GM19193 (cell line): ENCODE measurements around the gene UTF1.

Experiments
- POLR2A ChIP-seq: IDR thresholded peaks from 4 replicates; pipeline ENCODE4 v1.6.1; 2011; ENCODE audit not compliant: insufficient read depth, insufficient read length; ENCODE audit errors: extremely low read depth

Gene UTF1

DNA sequence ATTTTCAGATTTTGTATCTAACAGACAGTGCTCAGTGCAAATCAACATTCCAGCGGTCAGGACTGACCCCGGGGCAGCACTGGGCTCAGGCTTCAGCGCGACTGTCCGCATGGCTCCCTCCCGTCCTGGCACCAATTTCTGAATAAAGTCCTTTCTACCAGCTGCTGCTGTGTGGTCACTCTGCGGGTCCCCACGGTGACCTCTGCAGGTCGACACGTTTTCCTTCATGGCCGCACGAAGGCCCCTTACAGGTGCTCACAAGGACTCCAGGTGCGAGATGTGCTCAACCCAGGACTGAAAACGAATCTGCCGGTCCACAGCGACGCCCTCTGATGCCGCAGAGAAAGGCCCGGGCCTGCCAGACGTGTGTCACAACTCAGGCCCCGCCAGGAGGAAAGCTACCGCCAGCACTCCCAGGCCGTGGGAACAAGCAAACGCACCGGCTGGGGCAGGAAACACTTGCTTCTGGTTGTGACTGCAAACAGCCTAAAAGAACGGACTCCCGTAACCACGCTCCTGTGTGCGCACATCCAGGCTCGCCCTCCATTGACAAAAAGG, 3.7 kb upstream of the UTF1 start:
- TF ChIP-seq POLR2A = no peak

GRCh38 chr10:133227256-133227655, 2.8 kb upstream of the UTF1 start:
- no peak for TF ChIP-seq POLR2A

DNA sequence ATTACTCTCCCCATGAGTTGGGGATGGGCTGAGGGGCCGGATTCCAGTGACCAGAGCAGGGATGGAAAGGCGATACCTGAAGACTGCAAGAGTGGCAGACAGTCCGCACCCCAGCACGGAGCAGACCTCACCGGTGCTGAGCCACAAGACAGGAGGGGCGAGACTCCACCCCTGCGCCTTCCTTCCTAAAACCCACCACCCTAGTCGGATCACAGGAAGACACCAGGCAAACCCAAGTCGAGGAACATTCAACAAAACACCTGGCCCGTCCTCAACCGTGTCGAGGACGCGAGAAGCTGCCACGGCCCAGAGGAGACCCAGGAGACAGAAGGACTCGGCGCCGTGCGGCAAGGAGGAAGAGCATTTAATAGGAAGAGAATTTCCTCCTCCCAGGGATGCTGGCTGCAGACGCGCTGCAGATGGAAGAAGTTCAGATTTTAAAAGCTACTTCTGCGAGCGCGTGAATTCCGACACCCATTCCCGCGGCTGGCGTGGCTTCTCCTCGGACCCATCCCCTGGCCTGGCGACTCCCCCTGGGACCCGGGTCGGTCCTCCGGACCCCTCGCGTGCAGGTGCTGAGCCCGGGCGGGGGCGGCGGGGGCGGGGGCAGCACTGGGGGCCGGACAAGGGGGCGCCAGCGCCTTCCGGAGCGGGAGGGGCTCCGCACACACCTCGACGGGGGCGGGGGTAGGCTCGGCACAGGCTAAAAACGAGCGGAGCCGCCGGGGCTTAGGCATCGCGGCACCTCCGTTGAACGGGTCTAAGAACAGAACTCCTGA, 563 bp upstream of the UTF1 start:
- TF ChIP-seq POLR2A = no peak

- TF ChIP-seq POLR2A = no peak
These were observed 574 bp downstream of the UTF1 start for GRCh38 chr10:133230387-133231195.

GRCh38 chr10:133231244-133231945, 1.4 kb downstream of the UTF1 start:
- TF ChIP-seq POLR2A = no peak

DNA sequence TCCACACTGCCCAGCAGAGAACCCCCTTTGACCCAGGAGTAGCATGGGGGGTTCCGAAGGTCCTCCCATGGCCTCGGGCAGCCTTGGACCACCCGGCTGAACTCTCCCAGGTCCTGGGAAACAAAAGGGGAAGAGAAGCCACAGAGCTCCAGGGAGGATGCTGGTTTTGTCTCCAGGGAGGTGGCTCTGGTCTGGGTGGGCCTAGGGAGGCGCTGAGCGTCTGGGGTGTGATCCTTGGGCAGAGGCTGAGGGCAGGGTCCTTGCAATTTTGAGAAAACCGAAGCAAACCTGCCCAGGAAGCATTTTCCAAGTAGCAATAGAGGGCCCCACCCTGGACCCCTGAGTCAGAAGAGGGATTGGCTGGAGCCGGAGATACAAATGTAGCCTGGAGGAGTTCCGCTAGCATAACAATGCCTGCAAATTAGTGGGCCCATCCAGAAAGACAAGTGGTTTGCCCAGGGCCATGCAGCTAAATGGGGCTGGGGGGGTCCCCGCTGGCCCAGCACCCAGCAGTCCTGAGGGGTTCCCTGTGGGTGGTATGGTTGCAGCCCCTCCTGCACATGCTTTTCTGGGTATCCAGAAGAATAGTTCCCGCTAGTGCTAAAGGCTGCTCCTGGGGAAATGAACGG, 2.0 kb downstream of the UTF1 start:
- no peak for TF ChIP-seq POLR2A

DNA sequence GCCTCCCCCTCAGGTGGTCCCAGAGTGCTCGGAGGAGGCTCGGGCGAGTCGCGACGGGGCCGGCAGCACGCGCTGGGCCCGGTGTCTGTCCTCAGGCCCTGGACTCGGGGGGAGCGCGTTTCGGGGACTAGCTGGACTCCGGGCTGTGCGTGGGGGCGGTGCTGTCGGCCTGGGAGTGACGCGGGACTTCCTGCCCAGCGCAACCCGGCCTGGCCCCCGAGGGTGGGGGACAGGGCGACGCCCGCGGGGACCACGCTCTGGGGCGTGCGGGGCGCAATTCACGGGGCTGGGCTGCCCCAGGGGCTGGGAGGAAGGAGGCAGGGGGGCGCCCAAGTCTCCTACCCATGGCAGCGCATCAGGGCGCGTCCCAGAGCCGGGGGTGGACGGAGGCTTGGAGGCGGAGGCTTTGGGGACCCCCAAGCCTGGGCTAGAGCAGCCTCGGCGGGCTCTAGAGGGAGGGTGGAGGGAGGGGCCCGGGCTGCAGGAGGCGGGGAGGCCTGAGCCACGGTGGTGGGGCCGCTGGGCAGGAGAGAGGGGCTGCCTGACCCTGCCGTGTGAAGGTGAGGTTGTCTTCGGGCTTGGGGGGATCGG, 5.3 kb downstream of the UTF1 start:
- no peak for TF ChIP-seq POLR2A

- TF ChIP-seq POLR2A = no peak
These were observed 5.9 kb downstream of the UTF1 start for GRCh38 chr10:133235932-133236331.

DNA sequence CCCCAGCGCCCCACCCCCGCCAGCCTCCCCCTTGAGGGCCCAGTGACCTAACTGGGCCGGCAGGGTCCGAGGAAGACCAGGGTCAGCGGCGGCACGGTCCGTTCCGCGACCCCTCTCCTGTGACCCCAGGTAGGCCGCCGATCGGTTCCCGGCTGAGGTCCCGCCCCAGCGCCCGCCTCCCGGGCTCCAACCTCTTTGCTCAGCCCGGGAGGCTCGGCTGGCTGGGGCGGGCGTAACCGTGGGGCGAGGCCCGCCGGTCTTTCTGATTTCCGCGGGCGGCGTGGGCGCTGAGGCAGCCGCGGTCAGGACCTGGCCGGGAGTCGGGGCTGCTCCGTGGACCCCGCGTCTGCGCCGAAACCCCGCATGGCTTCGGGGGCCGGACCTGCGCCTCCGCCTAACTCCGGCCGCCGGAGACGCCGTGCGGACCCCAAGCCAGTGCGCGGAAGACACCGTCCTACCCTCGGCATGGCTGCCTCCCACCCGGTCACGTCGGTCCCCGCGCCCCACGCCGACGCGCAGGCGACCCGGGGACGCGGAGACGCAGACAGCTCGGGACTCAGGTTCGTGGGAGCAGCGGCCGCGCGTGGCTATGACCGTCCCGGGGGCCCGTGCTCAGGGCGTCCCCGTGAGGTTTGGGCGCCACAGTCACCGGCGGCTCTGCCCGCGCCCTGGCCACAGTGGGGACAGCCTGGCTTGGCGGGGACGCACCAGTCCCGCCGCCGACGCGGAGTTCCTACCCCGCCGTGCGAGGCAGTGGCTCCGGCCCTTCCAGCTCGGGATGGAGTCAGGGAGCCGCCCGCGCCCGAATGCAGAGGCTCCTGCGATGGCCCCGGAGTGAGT, 6.6 kb downstream of the UTF1 start:
- no peak for TF ChIP-seq POLR2A

- TF ChIP-seq POLR2A = no peak
These were observed 7.2 kb downstream of the UTF1 start for GRCh38 chr10:133237241-133237587.

DNA sequence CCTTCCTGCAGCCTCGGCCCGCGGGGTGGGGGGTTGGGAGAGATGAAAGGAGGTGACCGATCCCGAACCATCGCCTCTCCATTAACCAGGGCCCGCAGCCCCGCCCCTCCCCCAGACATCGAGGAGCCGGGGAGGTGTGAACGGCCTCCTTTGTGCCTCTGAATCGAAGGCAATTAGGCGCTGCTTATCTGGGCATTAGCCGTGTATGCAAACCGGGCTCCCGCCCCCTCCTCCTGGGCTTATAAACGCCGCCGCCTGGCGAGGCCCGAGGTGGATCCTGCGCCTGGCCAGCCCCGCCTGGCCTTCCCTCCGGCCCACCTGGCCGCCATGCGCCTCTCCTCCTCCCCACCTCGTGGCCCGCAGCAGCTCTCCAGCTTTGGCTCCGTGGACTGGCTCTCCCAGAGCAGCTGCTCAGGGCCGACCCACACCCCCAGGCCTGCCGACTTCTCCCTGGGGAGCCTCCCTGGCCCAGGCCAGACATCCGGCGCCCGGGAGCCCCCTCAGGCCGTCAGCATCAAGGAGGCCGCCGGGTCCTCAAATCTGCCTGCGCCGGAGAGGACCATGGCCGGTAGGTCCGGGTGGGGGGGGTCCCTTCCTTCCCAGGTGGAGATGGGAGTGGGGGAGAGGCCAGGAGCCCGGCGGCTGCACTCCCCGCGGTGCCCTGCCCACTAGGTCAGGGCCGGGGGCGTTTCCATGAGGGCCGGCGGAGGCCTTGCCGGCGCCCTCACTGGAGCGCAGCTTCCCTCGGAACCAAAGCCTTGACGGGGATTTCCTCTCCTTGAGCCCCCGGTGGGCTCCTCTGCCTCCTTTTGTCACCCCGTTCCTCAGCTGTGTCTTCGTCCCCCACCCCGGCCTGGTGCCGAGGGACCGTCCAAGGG, 7.8 kb downstream of the UTF1 start, which contains the start of gene VENTX:
Gene VENTX (plus strand): TSS at position 268 of the 878 bp plus-strand sequence. CDS start 60 bp downstream, at position 328.
- no peak for TF ChIP-seq POLR2A

GRCh38 chr10:133238466-133238804, 8.4 kb downstream of the UTF1 start:
- no peak for TF ChIP-seq POLR2A

GRCh38 chr10:133239990-133240389, 10.0 kb downstream of the UTF1 start:
- no peak for TF ChIP-seq POLR2A

GRCh38 chr10:133241501-133242205, 11.6 kb downstream of the UTF1 start:
- no peak for TF ChIP-seq POLR2A
